ENCODE measurements around the gene TUBGCP3.

- TF ChIP-seq CTCF (IDR thresholded peaks at IDR 0.05) (no peak), POLR2A (IDR thresholded peaks at IDR 0.05) (no peak), EP300 (IDR thresholded peaks at IDR 0.05) (no peak)
These were observed 4.2 kb upstream of the TUBGCP3 start for GRCh38 chr13:112592181-112592580.
